Activated CD8-positive, alpha-beta memory T cell treated with anti-CD3 and anti-CD28 coated beads for 36 hours (primary cell): ENCODE results near the gene NLRP3. TPM values are rescaled to one million over a fixed set of nuclear protein-coding genes. Genes with fewer than 3 reads are reported as not detected.
"Not testable (repeated sequence)": the region's sequence is repeated elsewhere in the genome, so short reads cannot be mapped to it uniquely, and the experiment has no call there.

Experiments
- CTCF ChIA-PET: fragments of 350-600 bp; sonication (Branson Sonifier 250); formaldehyde crosslinking; loops from one replicate; lab custom pipeline; 2021; ENCODE audit warnings: antibody characterized with exemption; lab: Charles Lee
- POLR2A ChIA-PET: fragments of 350-600 bp; sonication (Branson Sonifier 250); formaldehyde crosslinking; loops from one replicate; lab custom pipeline; 2021; ENCODE audit warnings: antibody characterized with exemption; lab: Charles Lee
- total RNA-seq, 2 experiments: library from RNA; stranded (reverse); gene quantifications; one replicate each; pipeline ENCODE4 v1.2.3, GENCODE V29; 2021

NLRP3 gene
- total RNA-seq, 2 experiments from 2014 or later = 2.9 to 3.9 TPM

DNA sequence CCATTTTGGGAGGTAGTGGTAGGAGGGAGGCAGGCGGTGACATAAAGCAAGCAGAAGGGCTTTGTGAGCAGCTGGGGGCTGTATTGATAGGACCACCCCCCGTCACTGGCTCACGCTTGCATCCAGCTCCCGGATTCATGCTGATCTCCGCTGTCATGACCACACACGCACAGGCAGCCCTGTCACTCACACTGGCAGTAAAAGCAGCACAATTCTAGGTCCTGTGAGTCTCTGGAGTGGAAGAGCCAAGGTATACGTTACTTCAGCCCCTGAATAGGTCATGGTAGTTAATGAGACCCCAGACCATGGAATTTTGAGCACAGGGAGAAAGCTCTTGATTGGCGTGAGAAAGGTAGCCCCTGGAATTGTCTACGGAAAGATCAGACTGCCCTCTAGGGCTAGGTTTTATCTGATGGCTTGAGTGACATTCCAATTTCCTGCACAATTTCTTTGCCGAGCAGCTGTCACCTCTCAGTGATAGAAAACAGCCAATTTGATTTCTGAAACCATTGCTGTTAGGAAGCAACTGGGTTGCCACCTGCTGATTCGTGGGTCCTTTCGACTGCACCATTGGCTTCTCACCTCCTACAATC is 36.6 kb downstream of the NLRP3 start:
- ChIA-PET POLR2A (no interaction called here), CTCF (no interaction called here)

DNA sequence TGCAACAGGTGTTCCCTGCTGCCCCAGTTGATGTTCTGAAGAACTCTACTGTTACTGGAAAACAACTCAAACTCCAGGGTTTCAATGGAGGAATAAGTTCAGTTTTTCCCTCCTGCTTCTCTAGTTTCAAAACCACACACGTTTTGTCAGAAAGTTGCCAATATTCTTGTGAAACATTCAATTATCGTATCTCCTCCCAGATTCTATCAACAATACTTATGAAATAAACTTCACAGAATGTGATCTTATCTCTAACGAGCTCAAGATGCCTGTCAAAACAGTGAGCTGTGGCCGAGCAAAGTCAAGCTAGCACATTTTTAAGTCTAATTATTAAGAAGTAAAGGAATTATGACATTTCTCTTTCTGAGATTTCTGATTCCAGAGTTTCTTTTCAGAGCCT is 37.3 kb downstream of the NLRP3 start:
- ChIA-PET CTCF (no interaction called here), POLR2A (no interaction called here)

DNA sequence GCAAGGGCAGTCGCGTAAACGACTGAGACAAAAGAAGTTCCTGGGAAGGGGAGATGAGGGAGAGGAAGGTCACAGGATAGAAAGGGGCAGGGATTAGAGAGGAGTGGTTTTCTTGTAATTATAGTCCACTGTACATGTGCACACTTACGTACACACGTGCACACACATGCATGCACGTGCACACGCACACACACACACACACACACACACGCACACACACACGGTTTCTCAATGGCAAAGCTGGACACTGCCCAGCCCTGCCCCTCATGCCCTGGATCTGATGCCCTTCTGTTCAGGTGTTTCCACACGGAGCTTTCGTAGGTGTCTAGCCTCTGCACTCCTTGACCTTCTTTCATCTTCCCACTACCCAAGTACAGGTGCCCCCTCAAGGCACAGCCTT is 38.0 kb downstream of the NLRP3 start:
- CTCF ChIA-PET = no interaction called here

DNA sequence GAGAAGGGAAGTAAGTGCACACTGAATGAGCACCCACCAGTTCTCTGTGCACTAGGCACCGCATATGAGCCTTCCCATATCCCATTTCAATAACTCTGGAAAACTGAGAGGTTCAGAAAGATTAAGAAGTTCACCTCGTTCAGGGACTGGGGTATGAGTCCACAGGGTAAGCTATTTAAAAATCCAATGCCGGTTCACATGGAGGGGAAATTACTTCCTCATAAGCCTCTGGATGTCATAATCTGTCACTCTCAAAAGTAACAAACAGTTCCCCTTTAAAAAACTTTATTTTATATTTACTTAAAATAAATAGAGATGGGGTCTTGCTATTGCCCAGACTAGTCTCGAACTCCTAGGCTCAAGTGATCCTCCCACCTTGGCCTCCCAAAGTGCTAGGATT is 40.0 kb downstream of the NLRP3 start:
- CTCF ChIA-PET = no interaction called here

More for the DNA sequence above, 38.0 kb downstream of the NLRP3 start:
- POLR2A ChIA-PET = no interaction called here

DNA sequence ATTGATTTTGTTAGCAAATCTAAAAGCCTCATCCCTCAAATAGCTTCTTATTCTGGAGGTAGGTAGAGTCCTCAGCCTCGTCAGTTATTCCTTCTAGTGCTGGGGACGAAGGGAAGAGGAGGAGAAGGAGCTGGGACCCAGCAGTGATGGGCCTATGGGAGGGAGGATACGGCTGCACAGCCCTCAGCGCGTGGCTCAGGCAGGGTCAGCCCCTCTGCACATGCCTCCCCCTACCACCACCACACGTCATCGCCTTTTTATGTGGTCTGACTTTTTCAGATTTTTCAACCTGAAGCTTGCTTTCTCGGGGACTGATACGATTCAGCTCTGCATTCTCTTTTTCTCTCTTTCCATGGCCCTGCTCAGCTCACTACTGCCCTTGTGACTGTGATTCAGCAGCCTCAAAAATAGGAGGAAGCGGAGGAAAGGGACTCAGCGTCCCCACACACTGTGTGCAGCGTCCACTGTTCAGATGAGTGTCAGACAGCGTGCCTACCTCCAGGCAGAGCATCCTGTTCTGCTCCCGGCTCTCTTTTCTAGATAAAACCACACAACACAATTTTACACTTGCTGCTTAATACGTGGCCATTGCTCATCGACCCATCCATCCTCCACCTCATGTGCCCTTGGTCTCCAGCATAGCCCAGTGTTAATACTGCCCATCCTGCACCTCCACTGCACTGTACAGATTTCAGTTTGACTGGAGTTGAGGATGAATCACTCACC is 41.1 kb downstream of the NLRP3 start:
- ChIA-PET CTCF (no interaction called here), POLR2A (interaction anchor here (0.6 kb wide), 1 partner anchor 75 kb away, joined by 3 read pairs; no protein-coding TSS in a partner anchor)

More for the DNA sequence above, 40.0 kb downstream of the NLRP3 start:
- POLR2A ChIA-PET = no interaction called here

DNA sequence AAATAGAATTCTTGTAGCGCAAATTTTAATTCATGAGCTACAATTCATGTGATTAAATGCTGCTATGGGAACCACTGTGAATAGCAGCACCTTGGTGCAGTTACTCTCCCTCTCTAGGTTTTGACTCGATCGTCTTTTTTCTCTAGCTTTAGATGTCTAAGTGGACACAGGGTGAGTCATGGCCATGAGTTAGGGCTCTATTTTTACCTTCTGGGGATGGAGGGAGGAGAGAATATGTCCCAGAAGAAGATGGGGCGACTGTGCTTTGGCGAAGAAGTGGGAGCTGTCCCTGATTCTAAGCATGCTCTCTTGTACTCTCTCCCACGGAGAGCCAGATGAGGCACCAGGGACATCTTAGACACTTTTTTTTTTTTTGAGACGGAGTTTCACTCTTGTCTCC is 43.5 kb downstream of the NLRP3 start:
- ChIA-PET POLR2A (no interaction called here), CTCF (interaction anchor here (1.0 kb wide), 1 partner anchor 87 kb away, joined by 3 read pairs; no protein-coding TSS in a partner anchor)

DNA sequence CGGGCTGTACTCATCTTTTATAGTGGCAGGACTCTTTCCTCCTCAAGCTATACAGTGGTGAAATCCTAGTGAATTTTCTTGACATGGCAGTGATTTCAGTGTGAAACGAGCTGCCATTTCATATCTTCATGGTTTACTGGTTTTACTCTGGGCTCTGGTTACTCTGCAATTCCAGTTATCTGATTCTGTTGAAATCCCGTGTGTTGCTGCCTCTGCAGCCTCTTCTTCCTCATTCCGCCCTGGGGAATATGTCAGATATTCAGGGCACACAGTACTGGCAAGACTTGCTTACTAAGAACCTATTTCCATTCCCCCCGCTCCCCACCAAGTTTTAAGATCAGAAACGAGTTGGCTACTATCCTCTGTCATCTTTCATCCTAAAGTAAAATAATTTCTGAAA is 49.8 kb downstream of the NLRP3 start:
- POLR2A ChIA-PET = no interaction called here
- CTCF ChIA-PET = no interaction called here

DNA sequence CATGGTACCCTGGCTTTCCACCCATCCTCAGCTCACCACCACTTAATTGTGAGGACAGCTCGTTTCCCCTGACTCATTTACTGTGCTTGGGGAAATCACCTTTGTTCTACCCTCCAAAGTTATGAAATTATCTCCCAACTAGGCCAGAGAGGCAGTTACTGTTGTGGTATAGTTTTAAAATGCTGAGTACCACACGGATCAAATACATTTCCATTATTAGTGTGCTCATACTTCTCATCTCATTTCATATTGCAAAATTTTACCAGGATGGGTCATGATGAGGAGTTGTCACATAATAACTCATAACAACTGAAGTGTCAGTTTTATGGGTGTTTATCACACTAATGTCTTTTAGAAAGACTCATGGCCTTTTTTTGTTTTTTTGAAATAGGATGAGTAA is 51.2 kb downstream of the NLRP3 start:
- ChIA-PET POLR2A (no interaction called here), CTCF (no interaction called here)

DNA sequence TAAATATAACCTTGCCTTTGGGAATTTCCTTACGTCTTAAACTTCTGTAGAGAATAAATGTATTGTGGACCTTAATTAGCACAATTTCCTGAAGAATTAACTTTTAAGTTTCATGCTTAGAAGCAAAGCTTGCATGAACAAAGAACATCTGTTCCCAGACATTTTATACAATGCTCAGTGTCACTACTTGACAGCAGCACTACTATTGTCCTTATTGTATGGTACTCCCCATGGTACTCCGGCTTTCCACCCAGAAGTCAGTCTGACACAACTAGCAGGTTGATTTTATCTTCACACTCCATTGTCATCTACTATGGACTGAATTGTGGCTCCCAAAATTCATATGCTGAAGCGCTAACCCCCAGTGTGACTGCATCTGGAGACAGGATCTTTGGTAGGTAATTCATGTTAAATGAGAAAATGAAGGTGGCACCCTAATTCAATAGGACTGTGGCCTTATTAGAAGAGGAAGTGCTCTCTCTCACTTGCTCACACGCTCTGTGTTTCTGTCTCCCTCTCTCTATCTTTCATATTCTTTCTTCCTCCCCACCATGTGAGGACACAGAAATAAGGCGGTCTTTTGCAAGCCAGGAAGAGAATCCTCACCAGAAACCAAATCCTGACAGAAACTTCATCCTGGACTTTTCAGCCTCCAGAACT is 52.6 kb downstream of the NLRP3 start:
- CTCF ChIA-PET = no interaction called here
- POLR2A ChIA-PET = interaction anchor here (0.6 kb wide), 1 partner anchor 13 kb away, joined by 12 read pairs; no protein-coding TSS in a partner anchor

DNA sequence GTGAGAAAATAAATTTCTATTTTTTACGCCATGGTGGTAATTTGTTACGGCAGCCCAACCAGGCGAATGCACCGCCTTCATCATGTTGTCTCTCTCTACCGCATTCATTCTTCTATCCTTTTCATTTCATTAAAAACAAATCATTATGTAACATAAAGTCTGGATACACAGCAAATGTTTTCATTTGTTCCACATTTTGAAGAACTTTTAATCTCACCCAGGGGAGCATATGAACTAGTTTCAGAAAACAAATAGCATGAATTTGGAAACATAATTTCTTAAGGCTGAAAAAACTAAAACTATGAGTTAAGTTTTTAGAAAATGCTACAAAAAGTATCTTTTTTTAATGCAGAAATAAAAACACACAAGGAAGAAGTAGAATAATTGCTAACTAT is 53.2 kb downstream of the NLRP3 start:
- ChIA-PET CTCF (no interaction called here), POLR2A (no interaction called here)

DNA sequence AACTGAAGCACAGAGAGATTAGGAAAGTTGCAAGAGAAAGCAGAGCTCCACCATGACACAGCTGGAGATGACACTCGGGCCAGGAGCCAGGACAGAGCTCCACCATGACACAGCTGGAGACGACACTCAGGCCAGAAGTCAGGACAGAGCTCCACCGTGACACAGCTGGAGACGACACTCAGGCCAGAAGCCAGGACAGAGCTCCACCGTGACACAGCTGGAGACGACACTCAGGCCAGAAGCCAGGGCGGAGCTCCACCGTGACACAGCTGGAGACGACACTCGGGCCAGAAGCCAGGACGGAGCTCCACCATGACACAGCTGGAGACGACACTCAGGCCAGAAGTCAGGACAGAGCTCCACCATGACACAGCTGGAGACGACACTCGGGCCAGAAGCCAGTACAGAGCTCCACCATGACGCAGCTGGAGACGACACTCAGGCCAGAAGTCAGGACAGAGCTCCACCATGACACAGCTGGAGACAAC is 55.0 kb downstream of the NLRP3 start:
- CTCF ChIA-PET = not testable (repeated sequence)

DNA sequence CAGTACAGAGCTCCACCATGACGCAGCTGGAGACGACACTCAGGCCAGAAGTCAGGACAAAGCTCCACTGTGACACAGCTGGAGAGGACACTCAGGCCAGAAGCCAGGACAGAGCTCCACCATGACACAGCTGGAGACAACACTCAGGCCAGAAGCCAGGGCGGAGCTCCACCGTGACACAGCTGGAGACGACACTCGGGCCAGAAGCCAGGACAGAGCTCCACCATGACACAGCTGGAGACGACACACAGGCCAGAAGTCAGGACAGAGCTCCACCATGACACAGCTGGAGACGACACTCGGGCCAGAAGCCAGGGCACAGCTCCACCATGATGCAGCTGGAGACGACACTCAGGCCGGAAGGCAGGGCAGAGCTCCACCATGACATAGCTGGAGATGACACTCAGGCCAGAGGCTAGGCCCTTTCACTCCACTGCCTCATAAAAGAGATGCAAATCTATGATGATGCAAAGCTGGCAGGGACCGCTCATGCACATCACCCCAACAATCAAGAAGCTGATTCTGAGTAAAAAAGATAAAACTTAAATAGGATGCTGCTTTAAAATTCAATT is 55.6 kb downstream of the NLRP3 start:
- CTCF ChIA-PET = no interaction called here
- POLR2A ChIA-PET = no interaction called here

More for the DNA sequence above, 55.0 kb downstream of the NLRP3 start:
- POLR2A ChIA-PET = not testable (repeated sequence)

DNA sequence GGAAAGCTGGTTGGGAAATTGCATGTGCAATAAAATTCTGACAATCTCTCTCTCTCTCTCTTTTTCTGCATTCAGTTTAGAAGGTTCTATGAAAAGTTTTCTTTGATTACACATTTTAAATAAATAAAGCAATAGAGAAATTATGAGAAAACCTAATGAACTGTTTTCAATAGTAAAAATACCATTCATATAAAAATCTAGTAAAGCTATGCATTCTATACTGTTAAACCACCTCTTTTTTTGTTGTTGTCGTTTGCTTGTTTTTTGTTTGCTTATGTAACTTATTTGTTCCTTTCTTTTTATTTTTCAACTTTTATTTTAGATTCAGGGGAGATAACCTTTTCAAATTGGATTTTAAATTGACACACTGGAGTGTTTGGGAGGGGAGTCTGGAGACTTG is 56.1 kb downstream of the NLRP3 start:
- POLR2A ChIA-PET = no interaction called here
- CTCF ChIA-PET = no interaction called here

DNA sequence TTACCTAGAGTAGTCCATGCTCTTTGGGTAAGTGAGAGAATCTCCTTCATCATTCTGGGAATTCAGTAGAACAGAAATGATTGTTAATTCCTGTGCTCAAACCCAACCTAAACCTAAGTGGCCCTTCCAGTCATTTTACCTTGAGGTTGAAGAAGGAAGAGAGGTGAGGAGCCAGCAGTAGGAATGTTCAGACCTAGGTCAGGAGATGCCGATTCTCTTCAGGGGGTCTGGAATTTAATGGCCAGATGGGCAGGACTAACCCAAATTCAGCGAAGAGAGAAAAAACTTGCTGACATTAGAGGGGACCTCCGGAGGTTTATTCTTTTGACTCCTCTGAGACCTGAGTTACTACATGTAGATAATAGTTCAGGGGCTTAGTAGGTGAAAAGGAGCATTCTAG is 58.4 kb downstream of the NLRP3 start:
- ChIA-PET POLR2A (no interaction called here), CTCF (no interaction called here)

DNA sequence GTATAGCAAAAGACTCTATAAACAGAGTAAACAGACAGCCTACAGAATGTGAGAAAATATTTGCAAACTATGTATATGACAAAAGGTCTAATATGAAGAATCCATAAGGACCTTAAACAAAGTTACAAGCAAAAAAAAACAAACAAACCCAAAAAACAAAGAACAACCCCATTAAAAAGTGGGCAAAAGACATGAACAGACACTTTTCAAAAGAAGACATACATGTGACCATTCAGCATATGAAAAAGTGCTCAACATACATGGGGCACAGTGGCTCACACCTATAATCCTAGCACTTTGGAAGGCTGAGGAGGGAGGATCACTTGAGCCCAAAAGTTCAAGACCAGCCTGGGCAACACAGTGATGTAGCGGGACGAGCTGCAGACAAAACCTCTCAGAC is 59.8 kb downstream of the NLRP3 start:
- ChIA-PET CTCF (no interaction called here), POLR2A (no interaction called here)

DNA sequence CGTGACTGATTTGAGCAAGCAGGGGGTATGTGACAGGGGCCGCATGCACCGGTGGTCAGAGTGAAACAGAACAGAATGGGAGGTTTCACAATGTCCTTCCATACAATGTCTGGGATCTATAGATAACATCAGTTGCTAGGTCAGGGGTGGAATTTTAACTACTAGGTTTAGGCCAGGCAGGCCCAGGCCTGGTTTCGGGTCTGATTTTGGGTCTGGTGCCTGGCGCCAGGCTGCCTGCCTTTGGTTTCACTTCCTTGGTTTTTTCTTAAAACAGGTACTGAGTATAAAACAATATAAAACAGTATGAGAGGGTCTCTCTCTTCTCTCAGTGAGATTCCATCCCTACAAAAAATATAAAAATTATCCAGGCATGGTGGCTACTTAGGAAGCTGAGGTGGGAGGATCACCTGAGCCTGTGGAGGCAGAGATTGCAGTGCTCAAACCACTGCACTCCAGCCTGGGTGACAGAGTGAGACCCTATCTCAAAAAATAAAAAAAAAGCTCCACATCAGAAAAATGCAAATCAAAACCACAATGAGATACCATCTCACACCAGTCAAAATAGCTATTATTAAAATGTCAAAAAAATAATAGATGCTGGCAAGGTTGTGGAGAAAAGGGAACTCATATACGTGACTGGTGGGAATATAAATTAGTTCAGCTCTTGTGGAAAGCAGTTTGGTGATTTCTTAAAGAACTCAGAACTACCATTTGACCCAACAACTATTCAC is 60.5 kb downstream of the NLRP3 start:
- CTCF ChIA-PET, POLR2A ChIA-PET: not testable (repeated sequence)

DNA sequence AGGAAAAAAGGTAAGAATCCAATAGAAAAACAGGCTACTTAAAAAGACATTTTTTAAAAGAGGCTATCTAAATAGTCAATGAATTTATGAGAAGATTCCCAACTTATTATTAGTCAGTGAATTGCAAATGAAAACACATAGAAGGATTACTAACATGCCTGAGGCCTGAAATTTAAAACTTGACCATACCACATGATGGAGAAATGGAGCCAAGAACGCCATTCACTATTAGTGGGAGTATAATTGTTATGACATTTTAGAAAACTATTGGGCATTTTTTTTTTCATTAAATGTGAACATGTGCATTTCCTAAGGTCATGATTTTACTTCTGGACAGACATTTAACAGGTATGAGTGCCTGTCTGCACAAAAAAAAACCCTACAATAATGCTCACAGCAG is 66.8 kb downstream of the NLRP3 start:
- CTCF ChIA-PET = no interaction called here

DNA sequence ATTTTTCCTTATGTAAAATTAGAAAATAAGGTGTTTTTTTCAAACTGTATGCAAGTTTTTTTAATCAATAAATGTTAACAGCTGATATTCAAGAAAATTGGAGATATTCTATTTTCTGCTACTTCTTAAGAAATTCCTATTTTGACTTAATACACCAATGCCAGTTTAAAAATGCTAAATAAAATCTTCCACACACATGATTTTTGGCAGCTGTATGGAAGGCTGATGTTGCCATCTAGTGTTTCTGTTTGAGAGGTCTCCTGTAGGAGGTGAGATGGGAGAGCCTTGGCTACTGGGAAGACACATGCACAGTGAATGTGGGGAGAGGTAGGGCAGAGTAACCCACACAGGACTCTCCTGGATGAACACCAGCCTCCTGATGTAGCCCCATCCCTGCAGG is 71.1 kb downstream of the NLRP3 start:
- ChIA-PET POLR2A (no interaction called here), CTCF (interaction anchor here (1.2 to 4.3 kb wide), 3 partner anchors 8 to 114 kb away, joined by 3 to 34 read pairs (median 12); no protein-coding TSS in a partner anchor)

More for the DNA sequence above, 66.8 kb downstream of the NLRP3 start:
- POLR2A ChIA-PET = no interaction called here

DNA sequence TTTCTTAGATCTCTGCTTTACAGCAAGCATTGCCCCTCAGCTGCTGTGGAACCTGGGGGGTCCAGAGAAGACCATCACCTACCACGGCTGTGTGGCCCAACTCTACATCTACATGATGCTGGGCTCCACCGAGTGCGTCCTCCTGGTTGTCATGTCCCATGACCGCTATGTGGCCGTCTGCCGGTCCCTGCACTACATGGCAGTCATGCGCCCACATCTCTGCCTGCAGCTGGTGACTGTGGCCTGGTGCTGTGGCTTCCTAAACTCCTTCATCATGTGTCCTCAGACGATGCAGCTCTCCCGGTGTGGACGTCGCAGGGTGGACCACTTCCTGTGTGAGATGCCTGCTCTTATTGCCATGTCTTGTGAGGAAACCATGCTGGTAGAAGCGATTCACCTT is 75.4 kb downstream of the NLRP3 start:
- ChIA-PET CTCF (interaction anchor here (1.1 kb wide), 1 partner anchor 119 kb away, joined by 3 read pairs; no protein-coding TSS in a partner anchor), POLR2A (no interaction called here)
